DND-41 (cell line): ENCODE data around the gene CKAP2L.

ENCODE experiments used
- EZH2 ChIP-seq: IDR thresholded peaks from 3 replicates; pipeline ENCODE4 v1.6.1; 2012; ENCODE audit warnings: borderline replicate concordance, low read depth, mild to moderate bottlenecking, moderate library complexity, low read length, inconsistent platforms; ENCODE audit not compliant: severe bottlenecking
- TF ChIP-seq, protein P1 (sequence below): IDR thresholded peaks from 2 replicates; pipeline ENCODE4 v1.5.1; 2012; ENCODE audit warnings: borderline replicate concordance, low read length, moderate library complexity, mild to moderate bottlenecking; ENCODE audit not compliant: poor library complexity, severe bottlenecking; ENCODE audit errors: extremely low read depth

DNA sequence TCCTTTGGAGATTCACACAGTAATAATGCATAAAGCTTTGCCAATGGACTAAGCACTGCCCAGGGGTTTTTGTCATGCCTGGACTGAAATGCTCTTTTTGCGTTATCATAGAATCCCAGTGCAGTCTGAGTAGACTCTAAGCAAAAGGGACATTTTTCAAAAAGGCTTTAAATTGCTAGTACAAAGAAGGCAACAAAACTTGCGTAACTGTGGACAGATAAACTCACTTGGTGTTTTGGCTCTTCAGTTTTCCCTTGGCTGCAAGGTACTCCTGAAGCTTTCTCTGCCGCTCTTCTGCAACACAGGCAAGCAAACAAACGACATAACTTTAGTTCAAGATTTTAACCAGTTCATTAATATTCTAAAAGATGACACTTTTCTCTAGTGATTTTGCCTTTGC lies 2.1 kb downstream of the CKAP2L start:
- TF ChIP-seq, protein P1, sequence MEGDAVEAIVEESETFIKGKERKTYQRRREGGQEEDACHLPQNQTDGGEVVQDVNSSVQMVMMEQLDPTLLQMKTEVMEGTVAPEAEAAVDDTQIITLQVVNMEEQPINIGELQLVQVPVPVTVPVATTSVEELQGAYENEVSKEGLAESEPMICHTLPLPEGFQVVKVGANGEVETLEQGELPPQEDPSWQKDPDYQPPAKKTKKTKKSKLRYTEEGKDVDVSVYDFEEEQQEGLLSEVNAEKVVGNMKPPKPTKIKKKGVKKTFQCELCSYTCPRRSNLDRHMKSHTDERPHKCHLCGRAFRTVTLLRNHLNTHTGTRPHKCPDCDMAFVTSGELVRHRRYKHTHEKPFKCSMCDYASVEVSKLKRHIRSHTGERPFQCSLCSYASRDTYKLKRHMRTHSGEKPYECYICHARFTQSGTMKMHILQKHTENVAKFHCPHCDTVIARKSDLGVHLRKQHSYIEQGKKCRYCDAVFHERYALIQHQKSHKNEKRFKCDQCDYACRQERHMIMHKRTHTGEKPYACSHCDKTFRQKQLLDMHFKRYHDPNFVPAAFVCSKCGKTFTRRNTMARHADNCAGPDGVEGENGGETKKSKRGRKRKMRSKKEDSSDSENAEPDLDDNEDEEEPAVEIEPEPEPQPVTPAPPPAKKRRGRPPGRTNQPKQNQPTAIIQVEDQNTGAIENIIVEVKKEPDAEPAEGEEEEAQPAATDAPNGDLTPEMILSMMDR, result no peak
- no peak for TF ChIP-seq EZH2
